Measurements from ENCODE around the gene LCOR. TPM values are rescaled to one million over a fixed set of nuclear protein-coding genes. Genes with fewer than 3 reads are reported as not detected.

Gene LCOR
- total RNA-seq, 1 donor from 2014 or later, result 35.3 TPM

DNA sequence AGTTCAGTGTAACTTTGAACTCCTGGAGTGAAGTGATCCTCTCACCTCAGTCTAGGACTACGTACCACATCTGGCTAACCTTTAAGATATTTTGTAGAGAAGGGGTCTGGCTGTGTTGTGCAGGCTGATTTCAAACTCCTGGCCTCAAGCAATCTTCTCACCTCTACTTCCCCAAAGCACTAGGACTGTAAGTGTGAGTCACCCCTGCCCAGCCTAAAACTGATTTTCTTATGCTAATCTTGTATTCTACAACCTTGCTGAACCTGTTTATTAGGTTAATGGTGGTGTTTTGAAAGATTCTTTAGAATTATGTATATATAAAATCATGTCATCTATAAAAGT is 58.0 kb downstream of the LCOR start:
- H3F3A ChIP-seq (ENCODE audit: low read depth), result no peaks in the 10 kb centered on the region
- no peak overlapping the region for H3K27ac Mint-ChIP-seq
- no peaks in the 10 kb centered on the region for H3K27me3 Mint-ChIP-seq (ENCODE audit: insufficient read depth, low read depth)
- H3K4me3 Mint-ChIP-seq, result no peak overlapping the region
- H3K4me1 Mint-ChIP-seq, result no peaks in the 10 kb centered on the region
- no peak overlapping the region for H3K4me2 ChIP-seq
- peaks cover 6% of the 10 kb centered on the region for H4K20me1 ChIP-seq (ENCODE audit: low read depth)
- H3K36me3 Mint-ChIP-seq, result peaks cover 62% of the 10 kb centered on the region
- peaks cover 100% of the 10 kb centered on the region for H3K79me2 ChIP-seq (ENCODE audit: low read depth)
- H3K9me3 ChIP-seq (ENCODE audit: low read depth), result no peaks in the 10 kb centered on the region
- H3K9me3 Mint-ChIP-seq, result peaks cover 45% of the 10 kb centered on the region
- H3K27ac ChIP-seq, result no peak overlapping the region
- H2AFZ ChIP-seq (replicated peaks), result no peak overlapping the region
- H3K27me3 ChIP-seq, result no peaks in the 10 kb centered on the region
- no peak overlapping the region for H3K4me3 ChIP-seq
- no peak for DNase-seq (ENCODE audit: low spot score)
- TF ChIP-seq EZH2 (IDR thresholded peaks at IDR 0.05) (no peak), EZH2phosphoT487 (IDR thresholded peaks at IDR 0.05) (no peak)
- TF ChIP-seq, protein P1, sequence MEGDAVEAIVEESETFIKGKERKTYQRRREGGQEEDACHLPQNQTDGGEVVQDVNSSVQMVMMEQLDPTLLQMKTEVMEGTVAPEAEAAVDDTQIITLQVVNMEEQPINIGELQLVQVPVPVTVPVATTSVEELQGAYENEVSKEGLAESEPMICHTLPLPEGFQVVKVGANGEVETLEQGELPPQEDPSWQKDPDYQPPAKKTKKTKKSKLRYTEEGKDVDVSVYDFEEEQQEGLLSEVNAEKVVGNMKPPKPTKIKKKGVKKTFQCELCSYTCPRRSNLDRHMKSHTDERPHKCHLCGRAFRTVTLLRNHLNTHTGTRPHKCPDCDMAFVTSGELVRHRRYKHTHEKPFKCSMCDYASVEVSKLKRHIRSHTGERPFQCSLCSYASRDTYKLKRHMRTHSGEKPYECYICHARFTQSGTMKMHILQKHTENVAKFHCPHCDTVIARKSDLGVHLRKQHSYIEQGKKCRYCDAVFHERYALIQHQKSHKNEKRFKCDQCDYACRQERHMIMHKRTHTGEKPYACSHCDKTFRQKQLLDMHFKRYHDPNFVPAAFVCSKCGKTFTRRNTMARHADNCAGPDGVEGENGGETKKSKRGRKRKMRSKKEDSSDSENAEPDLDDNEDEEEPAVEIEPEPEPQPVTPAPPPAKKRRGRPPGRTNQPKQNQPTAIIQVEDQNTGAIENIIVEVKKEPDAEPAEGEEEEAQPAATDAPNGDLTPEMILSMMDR (IDR thresholded peaks at IDR 0.05), result no peak
- no peak overlapping the region for H3K9ac ChIP-seq
- H3K4me1 ChIP-seq, result no peaks in the 10 kb centered on the region
- no peaks in the 10 kb centered on the region for H3K36me3 ChIP-seq

DNA sequence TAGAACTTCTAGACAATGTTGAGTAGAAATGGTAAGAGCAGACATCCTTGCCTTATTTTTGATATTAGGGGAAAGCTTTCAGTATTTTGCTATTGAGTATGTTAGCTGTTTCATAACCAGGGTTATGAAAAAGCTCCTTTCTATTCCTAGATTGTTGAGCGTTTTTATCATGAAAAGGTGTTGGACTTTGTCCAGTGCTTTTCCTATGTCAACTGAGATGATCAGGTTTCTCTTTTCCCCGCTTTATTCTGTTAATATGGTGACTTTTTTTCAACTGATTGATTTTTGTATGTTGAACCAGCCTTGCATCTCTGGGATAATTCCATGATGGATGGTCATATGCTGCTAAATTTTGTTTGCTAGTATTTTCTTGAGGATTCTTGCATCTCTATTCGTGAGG is 58.5 kb downstream of the LCOR start:
- Mint-ChIP-seq H3K27ac (no peak overlapping the region), H3K27me3 (ENCODE audit: insufficient read depth, low read depth) (no peaks in the 10 kb centered on the region), H3K4me1 (no peaks in the 10 kb centered on the region), H3K36me3 (peaks cover 63% of the 10 kb centered on the region), H3K4me3 (no peak overlapping the region), H3K9me3 (peaks cover 45% of the 10 kb centered on the region)
- Histone ChIP-seq H3K4me1 (no peaks in the 10 kb centered on the region), H3K9ac (no peak overlapping the region), H3K27ac (no peak overlapping the region), H3K4me3 (no peak overlapping the region), H3K79me2 (ENCODE audit: low read depth) (peaks cover 100% of the 10 kb centered on the region), H3K36me3 (no peaks in the 10 kb centered on the region), H3K4me2 (no peak overlapping the region), H2AFZ (replicated peaks) (no peak overlapping the region), H3F3A (ENCODE audit: low read depth) (no peaks in the 10 kb centered on the region), H3K9me3 (ENCODE audit: low read depth) (no peaks in the 10 kb centered on the region), H3K27me3 (no peaks in the 10 kb centered on the region), H4K20me1 (ENCODE audit: low read depth) (peaks cover 10% of the 10 kb centered on the region)
- no peak for TF ChIP-seq EZH2 (IDR thresholded peaks at IDR 0.05)
- TF ChIP-seq, protein P1 (IDR thresholded peaks at IDR 0.05), result no peak
- DNase-seq (ENCODE audit: low spot score), result no peak

DNA sequence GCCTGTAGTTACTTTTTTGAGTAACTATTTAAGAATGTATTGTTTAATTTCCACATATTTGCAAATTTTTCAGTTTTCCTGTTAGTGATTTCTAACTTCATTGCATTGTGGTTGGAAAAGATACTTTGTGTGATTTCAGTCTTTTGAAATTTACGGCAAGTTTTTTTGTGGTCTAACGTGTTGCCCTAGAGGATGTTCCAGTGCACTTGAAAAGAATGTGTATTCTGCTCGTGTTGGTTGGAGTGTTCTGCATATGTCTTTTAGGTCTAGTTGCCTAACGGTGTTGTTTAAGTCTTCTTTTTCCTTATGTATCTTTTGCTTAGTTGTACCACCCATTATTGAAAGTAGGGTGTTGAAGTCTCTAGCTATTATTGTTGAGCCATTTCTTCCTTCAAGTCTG is 59.7 kb downstream of the LCOR start:
- Histone ChIP-seq H2AFZ (replicated peaks) (no peak overlapping the region), H3K27me3 (no peaks in the 10 kb centered on the region), H3K79me2 (ENCODE audit: low read depth) (peaks cover 100% of the 10 kb centered on the region), H4K20me1 (ENCODE audit: low read depth) (peaks cover 21% of the 10 kb centered on the region), H3K9me3 (ENCODE audit: low read depth) (no peaks in the 10 kb centered on the region), H3F3A (ENCODE audit: low read depth) (no peaks in the 10 kb centered on the region), H3K36me3 (no peaks in the 10 kb centered on the region), H3K4me2 (no peak overlapping the region), H3K4me1 (peaks cover 4% of the 10 kb centered on the region), H3K4me3 (no peak overlapping the region), H3K9ac (no peak overlapping the region), H3K27ac (no peak overlapping the region)
- H3K27me3 Mint-ChIP-seq (ENCODE audit: insufficient read depth, low read depth), result no peaks in the 10 kb centered on the region
- peaks cover 41% of the 10 kb centered on the region for H3K9me3 Mint-ChIP-seq
- TF ChIP-seq, protein P1 (IDR thresholded peaks at IDR 0.05), result no peak
- TF ChIP-seq EZH2 (IDR thresholded peaks at IDR 0.05), result no peak
- TF ChIP-seq EZH2phosphoT487 (IDR thresholded peaks at IDR 0.05), result no peak
- H3K27ac Mint-ChIP-seq, result no peak overlapping the region
- H3K4me1 Mint-ChIP-seq, result no peaks in the 10 kb centered on the region
- H3K36me3 Mint-ChIP-seq, result peaks cover 56% of the 10 kb centered on the region
- no peak for DNase-seq (ENCODE audit: low spot score)
- H3K4me3 Mint-ChIP-seq, result no peak overlapping the region

All from neural progenitor cell (in vitro differentiated cells).